ENCODE data around the gene MMP17. TPM values are rescaled to one million over a fixed set of nuclear protein-coding genes. Genes with fewer than 3 reads are reported as not detected.

The MMP17 gene
- polyA plus RNA-seq, 1 donor from 2014 or later, result 79.0 TPM

GRCh38 chr12:131865180-131865875 lies 37.1 kb downstream of the MMP17 start:
- no peak overlapping the region for H3K4me3 ChIP-seq (ENCODE audit: low read length)
- H3K4me2 ChIP-seq (ENCODE audit: low read length), result no peak overlapping the region
- H3K36me3 ChIP-seq (ENCODE audit: insufficient read depth, low read length), result no peaks in the 10 kb centered on the region
- no peak for TF ChIP-seq TAF1 (IDR thresholded peaks at IDR 0.05; ENCODE audit: low read depth)
- no peak for TF ChIP-seq POLR2AphosphoS5 (IDR thresholded peaks at IDR 0.05)
- TF ChIP-seq MXI1 (conservative IDR thresholded peaks at IDR 0.05; ENCODE audit: poor library complexity, severe bottlenecking), result no peak
- no peak for TF ChIP-seq EP300 (conservative IDR thresholded peaks at IDR 0.05; ENCODE audit: poor library complexity, severe bottlenecking)
- TF ChIP-seq REST (IDR thresholded peaks at IDR 0.05; ENCODE audit: borderline replicate concordance), result no peak
- no peak for TF ChIP-seq SMC3 (conservative IDR thresholded peaks at IDR 0.05; ENCODE audit: poor library complexity)
- TF ChIP-seq RAD21 (conservative IDR thresholded peaks at IDR 0.05), result no peak
- no peak for TF ChIP-seq CTCF (IDR thresholded peaks at IDR 0.05; ENCODE audit: poor library complexity, severe bottlenecking)
- TF ChIP-seq EZH2 (IDR thresholded peaks at IDR 0.05; ENCODE audit: borderline replicate concordance, insufficient read depth, low read length, poor library complexity, severe bottlenecking), result no peak
- no peaks in the 10 kb centered on the region for H3K79me2 ChIP-seq (replicated peaks; ENCODE audit: insufficient read depth, low read length)
- no peaks in the 10 kb centered on the region for H3K27me3 ChIP-seq (ENCODE audit: insufficient read depth, low read depth, low read length)
- H3F3A ChIP-seq (ENCODE audit: insufficient read depth, low read length, poor library complexity, severe bottlenecking), result no peaks in the 10 kb centered on the region
- no peaks in the 10 kb centered on the region for H3K9me2 ChIP-seq (ENCODE audit: insufficient read depth, low read length)
- no peaks in the 10 kb centered on the region for H4K20me1 ChIP-seq (ENCODE audit: insufficient read depth)
- no peaks in the 10 kb centered on the region for H3K9me3 ChIP-seq (ENCODE audit: low read length)
- no peak overlapping the region for H3K27ac ChIP-seq (ENCODE audit: low read length)
- H3K9ac ChIP-seq (ENCODE audit: low read length), result no peak overlapping the region
- H2AFZ ChIP-seq (ENCODE audit: low read depth, low read length), result no peak overlapping the region

GRCh38 chr12:131867471-131867870 lies 39.3 kb downstream of the MMP17 start:
- TF ChIP-seq EP300 (conservative IDR thresholded peaks at IDR 0.05; ENCODE audit: poor library complexity, severe bottlenecking), result no peak
- no peak for TF ChIP-seq MXI1 (conservative IDR thresholded peaks at IDR 0.05; ENCODE audit: poor library complexity, severe bottlenecking)
- no peak for TF ChIP-seq SMC3 (conservative IDR thresholded peaks at IDR 0.05; ENCODE audit: poor library complexity)
- no peak for TF ChIP-seq POLR2AphosphoS5 (IDR thresholded peaks at IDR 0.05)
- TF ChIP-seq TAF1 (IDR thresholded peaks at IDR 0.05; ENCODE audit: low read depth), result no peak
- TF ChIP-seq RAD21 (conservative IDR thresholded peaks at IDR 0.05), result no peak
- TF ChIP-seq REST (IDR thresholded peaks at IDR 0.05; ENCODE audit: borderline replicate concordance), result no peak
- no peak for TF ChIP-seq CTCF (IDR thresholded peaks at IDR 0.05; ENCODE audit: poor library complexity, severe bottlenecking)
- no peak for TF ChIP-seq EZH2 (IDR thresholded peaks at IDR 0.05; ENCODE audit: borderline replicate concordance, insufficient read depth, low read length, poor library complexity, severe bottlenecking)
- Histone ChIP-seq H3K4me3 (ENCODE audit: low read length) (no peak overlapping the region), H3K9ac (ENCODE audit: low read length) (no peak overlapping the region), H3K9me3 (ENCODE audit: low read length) (no peaks in the 10 kb centered on the region), H3K4me2 (ENCODE audit: low read length) (no peak overlapping the region), H2AFZ (ENCODE audit: low read depth, low read length) (no peak overlapping the region), H3K79me2 (replicated peaks; ENCODE audit: insufficient read depth, low read length) (no peaks in the 10 kb centered on the region), H3K9me2 (ENCODE audit: insufficient read depth, low read length) (no peaks in the 10 kb centered on the region), H3K36me3 (ENCODE audit: insufficient read depth, low read length) (no peaks in the 10 kb centered on the region), H3K27ac (ENCODE audit: low read length) (no peak overlapping the region), H3F3A (ENCODE audit: insufficient read depth, low read length, poor library complexity, severe bottlenecking) (no peaks in the 10 kb centered on the region), H4K20me1 (ENCODE audit: insufficient read depth) (no peaks in the 10 kb centered on the region), H3K27me3 (ENCODE audit: insufficient read depth, low read depth, low read length) (no peaks in the 10 kb centered on the region)

Data from neural cell (in vitro differentiated cells).